ENCODE measurements around the gene SYAP1. TPM values are rescaled to one million over a fixed set of nuclear protein-coding genes. Genes with fewer than 3 reads are reported as not detected.

Gene SYAP1
- total and polyA plus RNA-seq, 10 of the 15 experiments (the other 5 are each of a cell fraction or from before 2014, with no cell fraction given) = 5.9 to 29.9 (median 16.2) TPM

GRCh38 chrX:16730450-16730849 is 11.0 kb downstream of the SYAP1 start (continued):
- TF ChIP-seq CUX1 (IDR thresholded peaks at IDR 0.05; ENCODE audit: insufficient replicate concordance, low read depth, low read length) = no peak
- TF ChIP-seq SRF (IDR thresholded peaks at IDR 0.05; ENCODE audit: low read depth in 2 of 2, low read length in 2 of 2) = no peak
- no peak for TF ChIP-seq RB1 (IDR thresholded peaks at IDR 0.05; ENCODE audit: borderline replicate concordance)
- TF ChIP-seq ZBTB11 (CRISPR knock-in tag; IDR thresholded peaks at IDR 0.05) = no peak
